HG02943 (cell line): Measurements from ENCODE around the gene ESPNL.
"Not testable (repeated sequence)": the region's sequence is repeated elsewhere in the genome, so short reads cannot be mapped to it uniquely, and the experiment has no call there.

Experiments used
- ATAC-seq: cut with Tn5 transposase; IDR thresholded peaks from one replicate; pipeline ENCODE4 v1.9.1; 2021; ENCODE audit warnings: mild to moderate bottlenecking, low read depth, moderate library complexity; ENCODE audit not compliant: unreplicated experiment

ESPNL gene

GRCh38 chr2:238166391-238167343 lies 66.5 kb downstream of the ESPNL start:
- no peak for ATAC-seq

DNA sequence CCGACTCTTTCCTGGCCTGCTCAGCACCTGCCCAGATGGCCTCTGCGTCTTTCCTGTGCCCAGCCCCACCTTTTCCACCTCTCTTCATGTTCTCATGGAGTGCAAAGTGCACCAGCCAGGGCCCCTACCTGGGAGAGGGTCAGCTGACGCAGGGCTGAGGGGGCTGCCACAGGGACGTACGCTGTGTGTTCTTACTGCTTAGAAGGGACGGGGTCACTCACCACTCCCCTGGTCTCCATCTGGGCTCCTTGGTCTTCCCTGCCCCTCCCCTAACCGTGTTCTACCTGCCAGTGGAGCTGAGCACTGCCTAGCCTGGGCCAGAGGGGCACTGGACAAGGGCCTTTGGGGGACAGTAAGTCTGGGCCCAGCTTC lies 67.2 kb downstream of the ESPNL start:
- no peak for ATAC-seq

DNA sequence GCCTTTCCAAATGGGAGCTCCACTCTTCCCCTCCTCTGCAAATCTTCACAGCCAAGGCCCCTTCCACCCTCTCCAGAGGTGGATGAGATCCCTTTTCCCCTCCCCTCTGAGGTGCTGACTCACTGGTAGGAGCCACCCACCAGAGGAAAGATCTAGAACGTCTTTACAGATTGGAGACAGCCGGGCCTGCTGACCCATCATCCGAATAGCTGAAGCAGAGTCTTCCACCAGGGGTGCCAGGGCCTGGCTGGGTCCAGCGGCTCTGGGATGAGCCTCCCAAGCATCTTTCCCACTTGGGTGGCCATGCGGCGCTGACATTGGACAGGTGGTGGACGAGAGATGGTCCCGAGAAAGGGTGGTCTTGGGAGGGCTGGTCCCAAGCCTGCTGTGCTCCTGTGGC lies 67.6 kb downstream of the ESPNL start:
- ATAC-seq: no peak

DNA sequence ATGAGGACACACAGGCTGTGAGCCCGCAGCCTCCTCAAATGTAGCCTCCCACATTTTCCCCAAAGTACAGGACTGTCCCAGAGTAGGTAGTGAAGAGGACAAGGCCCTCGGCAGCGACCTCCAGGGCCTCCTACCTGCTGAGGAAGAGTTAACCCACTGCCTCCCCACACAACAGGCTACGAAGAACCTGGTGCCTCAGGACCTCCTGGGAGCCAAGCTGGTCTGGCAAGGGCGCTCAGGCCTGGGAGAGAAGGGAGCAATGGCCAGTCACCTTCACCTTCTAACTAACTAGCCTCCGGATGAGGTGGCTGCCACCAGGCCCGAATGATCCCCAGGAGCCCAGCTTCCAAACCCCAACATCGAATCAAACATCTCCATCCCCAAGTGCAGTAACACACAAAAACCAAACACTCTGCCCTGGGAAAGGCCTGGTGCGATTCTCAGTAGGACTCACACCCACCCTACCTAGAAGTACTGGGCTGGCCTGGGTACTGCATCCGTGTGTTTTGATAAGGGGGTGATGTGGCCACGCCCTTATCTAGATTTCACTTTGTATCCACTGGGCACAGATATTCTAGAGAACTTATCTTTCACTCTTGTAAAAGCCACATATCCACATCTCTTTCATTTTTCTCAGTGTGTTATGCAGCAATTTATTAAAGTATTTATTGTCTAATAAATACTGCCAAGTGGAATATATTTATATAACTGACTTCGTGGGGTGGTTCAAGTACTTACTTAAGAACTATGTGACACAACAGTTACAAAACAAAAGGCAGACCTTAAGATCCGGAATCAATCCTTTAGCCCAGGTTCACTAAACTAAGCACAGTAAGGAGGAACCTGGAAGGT lies 68.3 kb downstream of the ESPNL start:
- ATAC-seq: no peak

DNA sequence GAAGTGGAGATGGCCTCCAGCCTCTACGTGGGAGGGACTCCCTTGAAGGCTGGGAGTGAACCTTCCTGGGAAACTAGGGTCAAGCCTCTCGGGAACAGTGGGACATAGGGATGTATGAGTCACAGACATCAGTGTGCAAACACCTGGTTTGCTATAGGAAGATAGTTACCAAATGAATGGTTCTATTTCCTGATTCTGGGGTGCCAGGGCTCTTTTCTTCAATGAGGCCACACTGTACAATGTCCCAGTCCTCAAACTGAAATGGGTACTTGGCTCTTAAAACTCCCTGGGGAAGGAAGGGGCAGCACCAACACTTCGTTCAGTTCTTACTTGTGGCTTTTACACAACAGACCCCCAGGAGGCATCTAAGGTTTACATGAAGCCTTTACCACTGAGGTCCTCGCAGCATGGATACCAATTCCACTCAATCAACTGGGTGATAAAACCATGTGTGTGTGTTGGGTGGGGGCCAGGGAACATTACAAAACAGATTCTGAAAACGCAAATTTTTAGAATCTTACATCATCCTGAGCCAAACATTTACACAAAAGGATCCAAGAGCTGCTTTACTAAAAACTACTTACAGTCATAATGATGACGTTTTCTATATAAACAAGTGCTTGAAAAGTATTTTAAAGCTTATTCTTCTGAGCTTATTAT lies 69.0 kb downstream of the ESPNL start:
- no peak for ATAC-seq

DNA sequence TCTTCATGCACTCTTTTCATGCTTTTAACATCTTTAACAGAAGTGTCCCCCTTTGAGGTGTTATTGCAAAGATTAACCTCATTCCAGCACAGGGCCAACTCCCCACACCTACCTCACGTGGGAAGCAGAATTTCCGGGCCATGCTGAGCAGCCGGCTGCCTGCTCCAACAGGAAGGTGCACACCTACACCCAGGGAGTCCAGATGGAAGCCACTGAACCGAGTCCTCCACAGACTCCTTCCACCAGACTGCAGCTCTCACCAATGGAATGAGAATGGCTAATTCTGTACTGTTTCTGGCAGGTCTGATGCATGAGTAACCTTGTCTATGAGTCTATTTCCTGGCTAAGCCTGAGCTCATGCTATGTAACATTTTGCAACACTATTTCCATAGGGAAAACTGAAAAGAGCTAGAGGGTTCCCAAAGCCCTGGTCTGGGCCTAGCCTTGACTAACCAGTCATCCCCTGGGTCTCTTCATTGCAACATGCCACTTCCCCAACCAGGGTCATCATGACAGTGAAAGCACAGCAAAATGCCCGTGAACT lies 69.6 kb downstream of the ESPNL start:
- ATAC-seq: no peak

DNA sequence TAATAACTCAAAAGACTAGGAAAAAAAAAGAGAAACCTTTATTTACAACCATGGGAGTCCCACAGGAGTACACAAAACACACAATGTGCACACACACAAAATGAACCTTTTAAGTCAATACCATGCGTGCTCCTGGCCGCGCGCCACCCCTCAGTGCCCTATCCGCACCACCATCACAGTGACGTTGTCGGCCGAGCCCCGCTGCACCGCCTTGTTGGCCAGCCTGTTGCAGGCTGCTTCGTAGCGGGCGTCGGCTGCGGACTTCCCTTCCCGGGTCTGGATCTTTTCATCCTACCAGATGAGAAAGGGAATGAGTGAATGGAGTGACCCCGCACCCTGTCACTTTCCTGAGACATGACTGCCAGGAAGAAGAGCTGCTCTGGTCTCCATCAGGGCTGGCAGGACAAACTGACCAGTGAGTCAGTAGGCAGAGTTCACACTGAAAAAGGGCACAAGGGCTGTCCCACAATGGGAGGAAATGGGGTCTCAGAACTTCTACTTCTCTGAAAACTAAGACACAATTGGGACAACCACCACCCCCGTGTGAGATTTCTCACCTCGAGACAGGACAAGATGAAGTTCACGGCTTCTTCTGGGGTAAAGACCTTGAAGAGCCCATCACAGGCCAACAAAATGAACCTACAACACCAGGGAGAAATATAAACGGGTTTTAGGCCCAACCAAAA lies 70.4 kb downstream of the ESPNL start:
- ATAC-seq: no peak

DNA sequence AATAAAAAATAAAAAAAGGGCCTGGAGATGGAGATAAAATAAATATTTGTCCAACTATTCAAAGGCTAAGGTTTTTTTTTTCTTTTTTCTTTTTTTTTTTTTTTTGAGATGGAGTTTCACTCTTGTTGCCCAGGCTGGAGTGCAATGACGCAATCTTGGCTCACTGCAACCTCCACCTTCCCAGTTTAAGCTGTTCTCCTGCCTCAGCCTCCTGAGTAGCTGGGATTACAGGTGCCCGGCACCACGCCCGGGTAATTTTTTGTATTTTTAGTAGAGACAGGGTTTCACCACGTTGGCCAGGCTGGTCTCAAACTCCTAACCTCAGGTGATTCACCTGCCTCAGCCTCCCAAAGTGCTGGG lies 70.9 kb downstream of the ESPNL start:
- ATAC-seq: not testable (repeated sequence)

DNA sequence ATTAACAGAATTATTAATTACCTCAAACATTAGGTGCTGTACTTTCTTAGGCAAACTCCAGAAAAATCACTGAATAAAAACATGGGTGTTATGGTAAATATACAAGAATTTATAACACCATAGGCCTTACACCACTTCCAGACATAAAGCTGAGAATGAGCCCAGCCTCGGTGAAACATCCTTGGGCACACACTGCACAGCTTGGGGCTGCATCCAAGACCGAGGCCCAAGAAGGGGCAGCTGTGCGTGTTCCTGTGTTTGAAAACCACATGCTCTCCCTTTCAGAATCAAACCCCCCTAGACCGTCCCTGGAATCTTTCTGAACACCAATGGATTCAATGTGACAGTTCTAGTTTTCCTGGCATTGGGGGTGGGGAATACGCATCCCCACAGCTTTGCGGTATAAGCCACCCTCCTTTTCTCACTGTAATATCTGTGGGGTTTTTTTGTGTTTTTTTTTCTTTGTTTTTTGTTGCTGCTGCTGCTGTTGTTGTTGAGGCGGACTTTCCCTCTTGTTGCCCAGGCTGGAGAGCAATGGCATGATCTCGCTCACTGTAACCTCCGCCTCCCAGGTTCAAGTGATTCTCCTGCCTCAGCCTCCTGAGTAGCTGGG lies 71.5 kb downstream of the ESPNL start:
- ATAC-seq: no peak

GRCh38 chr2:238172439-238172838 lies 72.3 kb downstream of the ESPNL start:
- no peak for ATAC-seq

GRCh38 chr2:238173692-238174091 lies 73.6 kb downstream of the ESPNL start:
- ATAC-seq: no peak

GRCh38 chr2:238174291-238174690 lies 74.2 kb downstream of the ESPNL start:
- no peak for ATAC-seq

DNA sequence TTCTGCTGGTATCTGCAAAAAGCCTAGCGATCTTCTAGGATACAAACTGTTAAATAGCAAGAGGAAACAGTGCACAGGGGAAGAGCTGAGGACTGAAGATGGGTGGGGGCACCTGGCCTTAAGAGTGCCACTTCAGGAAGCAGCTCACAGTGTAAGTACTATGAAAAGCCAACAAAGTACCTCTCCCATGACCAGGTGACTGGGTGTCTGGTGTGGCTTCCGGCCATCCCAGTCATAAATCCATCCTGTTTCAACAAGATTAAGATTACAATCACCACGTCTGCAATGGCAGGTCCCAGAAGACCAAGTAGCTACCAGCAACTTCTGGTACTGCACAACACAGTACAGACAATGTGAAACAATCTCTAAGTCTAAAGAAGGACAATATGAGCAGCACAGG lies 74.6 kb downstream of the ESPNL start:
- ATAC-seq: no peak

DNA sequence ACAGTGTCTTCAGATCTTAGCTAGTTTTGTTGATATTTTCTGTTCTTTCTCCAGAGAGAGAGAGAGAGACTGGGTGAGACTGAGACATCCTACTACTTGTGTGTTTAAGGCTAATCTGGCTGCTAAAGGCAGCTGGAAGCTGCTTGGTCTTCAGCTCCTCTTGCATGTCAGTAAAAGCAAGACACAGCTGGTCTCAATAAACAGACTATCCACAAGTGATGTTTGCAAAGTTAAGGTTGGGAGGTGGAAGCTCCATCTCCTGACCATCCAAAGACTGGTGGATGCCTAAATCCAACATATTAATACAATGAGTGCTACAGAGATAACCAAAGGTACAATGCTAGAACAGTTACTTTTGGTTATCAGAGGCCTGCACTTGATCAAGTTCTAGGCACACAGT lies 76.5 kb downstream of the ESPNL start:
- no peak for ATAC-seq

DNA sequence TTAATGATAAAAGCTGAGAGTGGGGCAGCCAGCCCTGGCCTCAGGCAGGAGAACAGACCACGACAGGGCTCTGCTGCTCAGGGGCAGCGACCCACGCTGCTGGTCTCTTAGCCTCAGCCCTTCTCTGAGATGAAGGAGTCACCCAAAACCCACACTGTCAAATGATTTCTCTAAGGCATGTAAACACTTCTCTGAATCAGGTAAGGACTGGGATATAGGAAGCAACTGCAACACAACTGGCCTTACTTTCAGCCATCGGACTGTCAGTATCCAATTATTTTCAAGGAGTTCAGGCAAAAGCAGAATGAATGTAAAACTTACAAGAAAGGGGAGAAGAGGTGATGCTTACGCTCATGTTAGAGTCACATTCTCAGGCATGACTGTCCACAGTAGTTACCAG lies 80.4 kb downstream of the ESPNL start:
- no peak for ATAC-seq

- ATAC-seq: no peak
Measured at GRCh38 chr2:238182362-238182761, 82.2 kb downstream of the ESPNL start.
